Stimulated activated CD4-positive, alpha-beta T cell treated with anti-CD3 and anti-CD28 coated beads, Interleukin-2, amount 100 ng/mL, for 4 hours (primary cell): ENCODE data around the gene TMEM150C.
"Not testable (repeated sequence)": the region's sequence is repeated elsewhere in the genome, so short reads cannot be mapped to it uniquely, and the experiment has no call there.

Experiments
- DNase-seq: peaks from one replicate; pipeline ENCODE4 v3.0.0-alpha.2; 2020; ENCODE audit warnings: low read depth

Gene TMEM150C

GRCh38 chr4:82473621-82474164, 88.1 kb downstream of the TMEM150C start:
- no peak for DNase-seq

DNA sequence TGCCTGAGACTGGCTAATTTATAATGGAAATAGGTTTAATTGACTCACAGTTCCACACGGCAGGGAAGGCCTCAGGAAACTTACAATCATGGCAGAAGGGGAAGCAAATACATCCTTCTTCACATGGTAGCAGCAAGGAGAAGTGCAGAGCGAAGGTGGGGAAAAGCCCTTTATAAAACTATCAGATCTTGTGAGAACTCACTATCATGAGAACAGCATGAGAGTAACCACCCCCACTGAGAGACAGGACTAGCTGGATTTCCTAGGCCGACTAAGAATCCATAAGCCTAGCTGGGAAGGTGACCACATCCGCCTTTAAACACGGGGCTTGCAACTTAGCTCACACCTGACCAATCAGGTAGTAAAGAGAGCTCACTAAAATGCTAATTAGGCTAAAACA, 88.7 kb downstream of the TMEM150C start:
- not testable (repeated sequence) for DNase-seq

DNA sequence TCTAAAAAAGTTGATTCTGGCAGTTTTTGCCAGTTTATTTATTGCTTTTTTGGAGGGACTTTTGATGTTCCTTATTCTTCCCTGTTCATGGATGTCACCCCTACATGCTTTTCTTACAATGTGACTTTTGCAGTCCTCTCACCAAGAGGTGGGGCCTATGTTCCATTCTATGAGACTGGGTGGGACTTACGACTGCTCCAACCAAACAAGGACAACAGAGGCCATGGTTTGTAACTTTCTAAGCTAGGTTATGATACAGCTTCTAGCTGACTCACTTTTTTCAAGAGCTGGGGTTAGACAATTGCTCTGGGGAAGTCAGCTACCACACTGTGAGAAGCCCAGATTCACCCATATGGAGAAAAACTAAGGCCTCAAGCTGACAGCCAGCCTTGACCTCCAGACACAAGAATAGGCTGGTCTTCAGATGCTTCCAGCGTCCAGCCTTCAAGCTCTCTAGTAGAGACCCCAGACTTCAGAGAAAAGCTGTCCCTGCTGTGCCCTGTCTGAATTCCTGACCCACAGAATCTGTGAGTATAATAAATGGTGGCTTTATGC, 91.9 kb downstream of the TMEM150C start:
- DNase-seq = no peak

- DNase-seq = no peak
Measured at GRCh38 chr4:82467471-82467870, 94.3 kb downstream of the TMEM150C start.

- no peak for DNase-seq
Measured at GRCh38 chr4:82463221-82463620, 98.6 kb downstream of the TMEM150C start.

DNA sequence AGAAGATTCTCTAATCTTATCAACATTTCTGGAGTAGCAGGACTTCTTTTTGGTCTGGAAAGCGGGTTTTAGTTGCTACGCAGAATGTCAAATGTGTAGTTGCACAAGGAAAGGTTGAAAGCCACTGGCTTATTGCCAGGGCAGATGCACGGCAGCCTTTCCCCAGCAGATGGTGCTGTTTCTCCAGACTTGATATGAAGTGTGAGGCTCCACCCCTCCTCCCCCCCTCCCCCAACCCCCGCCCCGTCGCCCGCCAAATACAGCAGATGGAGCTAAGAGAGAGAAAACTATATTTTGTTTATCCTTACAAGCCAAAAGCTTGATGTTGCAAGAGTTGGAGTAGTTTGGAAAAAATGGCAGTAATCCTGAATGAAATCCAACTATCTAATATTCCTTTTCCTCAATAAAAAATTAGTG, 99.4 kb downstream of the TMEM150C start:
- peak; percentile 76 for DNase-seq

GRCh38 chr4:82461710-82462109, 100.1 kb downstream of the TMEM150C start:
- no peak for DNase-seq

- no peak for DNase-seq
Measured at GRCh38 chr4:82458729-82459128, 103.1 kb downstream of the TMEM150C start.

GRCh38 chr4:82457266-82457665, 104.5 kb downstream of the TMEM150C start:
- no peak for DNase-seq

GRCh38 chr4:82452026-82452425, 109.8 kb downstream of the TMEM150C start:
- DNase-seq = no peak

DNA sequence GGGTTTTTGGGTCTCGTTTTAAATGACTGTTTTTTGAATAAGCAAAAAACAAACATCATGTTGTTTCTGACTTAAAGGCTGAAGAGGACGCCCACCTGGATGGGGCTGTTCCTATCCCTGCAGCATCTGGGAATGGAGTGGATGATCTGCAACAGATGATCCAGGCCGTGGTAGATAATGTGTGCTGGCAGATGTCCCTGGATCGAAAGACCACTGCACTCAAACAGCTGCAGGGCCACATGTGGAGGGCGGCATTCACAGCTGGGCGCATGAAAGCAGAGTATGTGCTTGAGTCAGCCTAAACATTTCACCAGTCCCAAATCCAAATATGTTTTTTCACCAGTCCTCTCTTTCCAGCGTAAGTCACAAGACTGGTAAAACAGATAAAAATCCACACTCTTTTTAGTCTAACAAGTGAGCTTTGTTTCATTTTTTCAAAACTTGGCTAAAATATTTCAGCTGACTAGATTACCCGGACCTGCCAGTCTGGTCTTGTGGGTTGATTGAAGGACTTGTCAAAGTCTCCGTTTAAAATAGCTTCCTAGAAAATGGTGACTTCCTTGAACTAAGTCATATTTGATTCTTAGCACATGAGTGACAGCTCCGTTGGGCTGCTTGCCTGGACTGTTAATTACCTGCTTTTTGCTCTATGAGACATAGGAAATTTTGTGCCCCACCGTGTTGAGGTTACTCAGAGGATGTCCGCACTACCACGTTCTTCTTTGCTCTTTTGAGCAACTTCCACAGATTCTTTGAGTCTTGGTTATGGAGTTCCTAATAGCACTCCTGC, 110.6 kb downstream of the TMEM150C start:
- DNase-seq = no peak

- DNase-seq = no peak
Measured at GRCh38 chr4:82447886-82448285, 113.9 kb downstream of the TMEM150C start.

- no peak for DNase-seq
Measured at GRCh38 chr4:82439088-82439487, 122.7 kb downstream of the TMEM150C start.

GRCh38 chr4:82437285-82438005, 124.3 kb downstream of the TMEM150C start:
- DNase-seq = no peak

- no peak for DNase-seq
Measured at GRCh38 chr4:82436780-82437179, 125.0 kb downstream of the TMEM150C start.

DNA sequence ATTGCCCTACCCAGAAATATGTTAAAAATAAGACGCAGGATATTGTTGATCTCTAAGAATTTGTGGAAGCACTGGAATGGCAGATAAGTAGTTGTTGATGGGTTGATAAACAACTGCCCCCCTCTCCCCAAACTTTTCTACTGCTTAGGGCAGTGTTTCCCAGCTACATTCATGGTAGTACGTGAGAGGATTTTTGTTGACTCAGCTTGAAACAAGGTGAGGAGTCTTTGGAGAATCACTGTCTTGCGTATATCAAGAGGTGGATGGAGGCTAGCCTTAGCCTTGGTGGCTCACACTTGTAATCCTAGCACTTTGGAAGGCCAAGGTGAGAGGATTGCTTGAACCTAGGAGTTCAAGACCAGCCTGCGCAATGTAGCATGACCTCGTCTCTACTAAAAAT, 125.7 kb downstream of the TMEM150C start:
- DNase-seq = no peak

DNA sequence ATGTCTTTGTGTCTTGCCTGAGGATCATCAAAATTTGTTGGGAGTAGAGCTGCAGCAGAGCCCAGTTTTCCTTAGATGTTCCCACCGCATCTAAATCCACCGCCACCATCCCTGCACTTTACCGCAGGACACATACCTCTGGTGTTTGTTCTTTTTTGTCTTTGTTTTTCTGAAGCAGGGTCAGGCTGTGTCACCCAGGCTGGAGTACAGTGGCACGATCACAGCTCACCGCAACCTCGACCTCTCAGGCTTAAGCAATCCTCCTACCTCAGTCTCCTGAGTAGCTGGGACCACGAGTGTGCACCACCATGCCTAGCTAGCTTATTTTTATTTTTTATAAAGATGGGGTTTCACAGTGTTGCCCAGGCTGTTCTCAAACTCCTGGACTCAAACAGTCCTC, 126.8 kb downstream of the TMEM150C start:
- no peak for DNase-seq

- DNase-seq = no peak
Measured at GRCh38 chr4:82433791-82434190, 128.0 kb downstream of the TMEM150C start.
